HG02885 (cell line): ENCODE data around the gene SNX24.

ENCODE experiments used
- ATAC-seq: cut with Tn5 transposase; IDR thresholded peaks from one replicate; pipeline ENCODE4 v1.9.1; 2021; ENCODE audit warnings: mild to moderate bottlenecking; ENCODE audit not compliant: unreplicated experiment, poor library complexity

The SNX24 gene

DNA sequence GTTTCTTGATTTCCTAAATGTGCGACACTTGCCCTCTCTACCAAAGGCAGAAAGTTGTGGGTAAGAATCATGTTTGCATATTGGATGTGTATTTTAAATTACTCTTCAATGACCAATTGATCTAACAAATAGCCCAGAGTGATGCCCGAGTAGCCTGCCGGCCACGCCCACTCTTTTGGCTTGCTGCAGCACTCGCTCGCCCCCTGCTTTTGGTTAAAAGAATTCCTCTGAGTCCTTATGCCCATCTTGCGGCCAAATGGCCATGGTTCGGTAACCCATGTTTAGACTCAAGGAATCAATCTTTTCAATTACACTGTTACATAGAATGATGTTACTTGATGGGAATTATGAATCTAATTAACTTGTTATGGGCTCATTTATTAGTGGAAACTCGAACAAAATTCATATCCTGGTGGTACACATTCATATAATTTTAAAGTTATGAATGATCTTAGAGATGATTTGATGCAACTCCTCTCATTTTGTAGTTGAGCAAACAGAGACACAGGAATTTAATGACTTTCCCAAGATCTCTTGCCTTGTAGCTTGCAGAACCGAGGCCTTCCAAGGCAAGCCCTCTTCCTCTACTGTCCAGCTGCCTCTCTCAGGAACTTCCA, 154.6 kb downstream of the SNX24 start:
- ATAC-seq: peak; percentile 97

GRCh38 chr5:123000731-123001130, 155.3 kb downstream of the SNX24 start:
- no peak for ATAC-seq

DNA sequence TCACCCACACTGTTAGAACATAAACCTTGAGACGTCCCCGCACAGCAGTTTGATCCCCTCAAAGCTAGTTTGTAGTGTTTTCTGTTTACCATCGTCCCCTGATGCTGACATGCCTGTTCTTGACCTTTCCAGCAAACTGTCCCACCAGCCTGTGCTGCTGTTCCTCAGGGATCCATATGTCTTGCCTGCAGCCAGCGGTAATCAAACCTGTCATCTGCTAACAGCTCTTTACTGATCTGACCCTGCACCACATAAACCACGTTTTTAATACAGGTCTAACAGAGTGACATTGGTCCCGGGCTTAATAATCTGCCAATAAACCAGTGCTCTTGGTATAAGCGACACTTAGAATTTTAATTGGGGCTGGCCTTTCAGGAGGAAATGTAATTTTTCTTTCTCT, 156.4 kb downstream of the SNX24 start:
- no peak for ATAC-seq

GRCh38 chr5:123007182-123007581, 161.8 kb downstream of the SNX24 start:
- no peak for ATAC-seq

DNA sequence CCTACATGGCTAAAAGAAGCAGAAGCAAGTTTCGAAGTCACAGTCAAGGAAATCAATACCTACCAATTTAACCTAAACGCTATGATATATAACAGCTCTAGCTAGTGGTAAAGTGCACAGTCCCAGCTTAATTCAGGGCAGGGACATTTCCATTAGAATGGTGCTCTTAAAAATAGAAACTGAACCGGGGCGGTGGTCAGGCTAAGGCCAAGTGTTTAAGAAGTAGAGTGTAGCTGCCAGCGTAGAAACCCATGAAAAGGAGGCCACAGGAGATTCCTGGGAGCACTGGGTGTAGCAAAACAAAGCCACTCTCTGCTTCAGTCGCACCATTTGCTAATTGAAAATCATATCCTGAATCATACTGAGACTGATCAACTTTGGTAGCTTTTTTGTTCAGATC, 162.3 kb downstream of the SNX24 start:
- ATAC-seq: no peak

DNA sequence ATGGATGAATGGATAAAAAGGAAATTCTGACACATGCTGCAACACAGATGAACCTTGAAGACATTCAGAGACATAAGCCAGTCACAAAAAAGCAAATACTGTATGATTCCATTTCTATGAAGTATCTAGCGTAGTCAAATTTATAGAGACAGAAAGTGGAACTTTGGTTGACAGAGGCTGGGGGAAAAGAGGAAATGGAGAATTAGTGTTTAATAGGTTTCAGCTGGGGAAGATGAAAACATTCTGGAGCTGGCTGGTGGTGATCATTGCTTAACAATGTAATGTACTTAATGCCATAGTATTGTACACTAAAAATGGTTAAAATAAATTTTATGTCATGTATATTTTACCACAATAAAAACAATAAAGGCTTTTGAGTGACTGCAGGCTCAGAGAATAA, 166.9 kb downstream of the SNX24 start:
- no peak for ATAC-seq

GRCh38 chr5:123014689-123015088, 169.3 kb downstream of the SNX24 start:
- ATAC-seq: no peak

GRCh38 chr5:123028222-123028621, 182.8 kb downstream of the SNX24 start:
- no peak for ATAC-seq

DNA sequence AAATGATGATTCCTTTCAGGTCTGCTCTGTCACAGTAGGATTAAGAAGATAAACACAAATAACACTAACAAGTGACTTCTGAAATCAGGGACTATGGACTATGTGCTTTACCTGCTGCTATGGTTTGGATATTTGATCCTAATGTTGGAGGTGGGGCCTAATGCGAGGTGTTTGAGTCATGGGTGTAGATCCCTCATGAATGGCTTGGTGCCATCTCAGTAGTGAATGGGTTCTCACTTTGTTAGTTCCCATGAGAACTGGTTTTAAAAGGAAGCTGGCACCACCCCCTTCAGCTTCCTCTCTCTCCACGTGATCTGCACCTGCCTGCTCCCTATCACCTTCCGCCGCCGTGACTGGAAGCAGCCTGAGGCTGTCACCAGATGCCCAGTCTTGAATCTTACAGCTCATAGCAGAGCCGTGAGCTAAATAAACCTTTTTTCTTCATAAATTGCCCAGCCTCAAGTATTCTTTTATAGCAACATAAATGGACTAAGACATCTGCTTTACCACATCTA, 187.8 kb downstream of the SNX24 start:
- ATAC-seq: no peak

DNA sequence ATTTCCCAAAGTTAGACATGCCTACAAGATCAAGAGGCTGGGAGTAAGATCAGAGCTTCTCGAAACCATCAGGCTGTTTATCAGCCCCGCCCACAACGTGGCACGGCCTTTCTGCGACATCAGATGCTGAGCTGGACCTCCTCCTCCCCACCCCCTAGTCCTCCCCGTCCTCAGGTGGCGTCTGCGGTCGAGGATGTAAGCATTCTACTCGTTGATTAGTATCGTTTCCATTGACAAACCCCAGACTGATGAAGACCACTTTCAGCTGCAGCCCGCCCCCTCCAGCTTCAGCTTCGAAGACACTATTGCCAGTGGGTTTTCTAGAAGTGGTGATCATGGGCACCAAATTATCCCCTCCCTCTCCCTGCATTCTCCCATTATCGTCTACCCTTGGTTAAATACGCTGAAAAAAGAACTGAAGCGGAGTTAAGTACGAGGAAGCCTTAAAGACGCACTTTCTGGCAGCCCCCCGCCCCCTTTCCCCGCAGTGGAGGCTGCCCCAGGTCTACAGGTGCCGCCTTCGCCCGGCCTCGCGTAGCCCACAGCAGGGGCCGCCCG, 190.0 kb downstream of the SNX24 start:
- no peak for ATAC-seq

GRCh38 chr5:123035918-123036390, 190.5 kb downstream of the SNX24 start:
- peak; percentile 20 for ATAC-seq

GRCh38 chr5:123036391-123037103, 191.1 kb downstream of the SNX24 start, which contains the start of gene PPIC:
Gene PPIC (minus strand): TSS chr5:123036725. CDS start chr5:123036625, 100 bp downstream.
- peak; percentile 58 for ATAC-seq

- ATAC-seq: no peak
These were observed 191.6 kb downstream of the SNX24 start for GRCh38 chr5:123037104-123037418.

- no peak for ATAC-seq
These were observed 194.3 kb downstream of the SNX24 start for GRCh38 chr5:123039673-123040072.

DNA sequence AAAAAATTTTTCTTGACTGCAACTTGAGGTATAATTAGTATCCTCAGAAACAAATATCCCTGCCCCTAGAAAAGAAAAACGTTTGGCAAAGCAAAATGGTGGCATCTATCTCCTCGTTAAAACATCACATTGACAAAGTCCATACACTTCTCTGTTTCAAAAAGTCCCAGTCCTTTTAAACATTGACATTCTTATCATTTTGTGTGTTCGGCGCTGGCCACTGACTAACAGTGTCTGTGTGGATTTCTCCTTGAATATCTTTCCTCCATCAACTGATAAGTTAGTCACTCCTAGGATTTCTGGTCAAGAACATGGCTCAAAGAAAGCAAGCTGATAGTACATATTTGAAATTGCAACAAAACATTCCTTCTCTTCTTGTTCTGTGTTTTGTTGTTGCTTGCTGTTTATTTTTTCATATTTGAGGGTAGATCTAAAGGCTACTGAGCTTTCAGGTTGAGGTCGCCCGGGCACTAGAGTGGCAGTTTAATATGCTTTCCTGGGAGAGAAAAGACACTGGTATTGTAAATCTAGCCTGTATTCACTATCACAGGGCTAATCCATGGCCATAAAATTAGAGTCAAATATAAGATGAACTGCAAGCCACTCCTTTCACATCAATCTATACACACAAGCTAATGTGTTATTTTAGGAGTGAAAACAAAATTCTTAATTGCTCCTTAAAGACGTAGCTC, 199.7 kb downstream of the SNX24 start:
- ATAC-seq: no peak

- ATAC-seq: no peak
These were observed 200.8 kb downstream of the SNX24 start for GRCh38 chr5:123046222-123046621.

DNA sequence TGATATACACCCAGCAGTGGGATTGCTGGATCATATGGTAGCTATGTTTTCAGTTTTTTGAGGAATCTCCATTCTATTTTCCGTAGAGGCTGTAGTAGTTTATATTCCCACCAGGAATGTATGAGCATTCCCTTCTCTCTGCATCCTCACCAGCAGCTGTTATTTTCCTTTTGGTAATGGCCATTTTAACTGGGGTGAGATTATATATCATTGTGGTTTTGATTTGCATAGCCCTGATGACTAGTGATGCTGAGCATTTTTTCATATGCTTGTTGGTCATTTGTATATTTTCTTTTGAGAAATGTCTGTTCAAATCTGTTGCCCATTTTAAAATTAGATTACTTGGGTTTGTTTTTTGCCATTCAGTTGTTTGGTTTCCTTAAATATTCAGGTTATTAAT, 202.3 kb downstream of the SNX24 start:
- ATAC-seq: no peak

DNA sequence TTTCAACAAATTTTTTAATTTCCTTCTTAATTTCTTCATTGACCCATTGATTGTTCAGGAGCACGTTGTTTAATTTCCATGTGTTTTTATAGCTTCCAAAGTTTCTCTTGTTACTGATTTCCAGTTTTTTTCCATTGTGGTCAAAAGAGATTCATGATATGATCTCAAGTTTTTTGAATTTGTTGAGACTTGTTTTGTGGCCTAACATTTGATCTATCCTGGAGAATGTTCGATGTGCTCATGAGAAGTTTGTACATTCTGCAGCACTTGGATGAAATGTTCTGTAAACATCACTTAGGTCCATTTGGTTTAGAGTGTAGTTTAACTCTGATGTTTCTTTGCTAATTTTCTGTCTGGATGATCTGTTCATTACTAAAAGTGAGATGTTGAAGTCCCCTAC, 205.8 kb downstream of the SNX24 start:
- ATAC-seq: no peak
